GM23248 (cell line): ENCODE data around the gene EVC. TPM values are rescaled to one million over a fixed set of nuclear protein-coding genes. Genes with fewer than 3 reads are reported as not detected.
A peak's percentile ranks its signal among the peaks of the same experiment; 100 is the strongest.

Source experiments
- DNase-seq: peaks from one replicate; pipeline ENCODE4 v3.0.0-alpha.2; 2015
- H2AFZ ChIP-seq: fragments of 200-600 bp; sonication (generic); 2 replicates; pipeline ENCODE4 v1.6.1; 2016; ENCODE audit warnings: antibody characterized with exemption
- H3F3A ChIP-seq: fragments of 200-600 bp; sonication (generic); 2 replicates; pipeline ENCODE4 v1.6.1; 2016; ENCODE audit warnings: mild to moderate bottlenecking, antibody characterized with exemption, mixed run types; ENCODE audit not compliant: insufficient read depth
- H3K27ac ChIP-seq: fragments of 200-600 bp; sonication (generic); 2 replicates; pipeline ENCODE4 v1.5.1; 2016; ENCODE audit warnings: mild to moderate bottlenecking
- H3K27me3 ChIP-seq: fragments of 200-600 bp; sonication (generic); replicated peaks from 2 replicates; pipeline ENCODE4 v1.6.1; 2016; ENCODE audit warnings: mild to moderate bottlenecking; ENCODE audit not compliant: insufficient read depth
- H3K36me3 ChIP-seq: fragments of 200-600 bp; sonication (generic); 2 replicates; pipeline ENCODE4 v1.6.1; 2016; ENCODE audit warnings: low read depth, mild to moderate bottlenecking
- H3K4me1 ChIP-seq: fragments of 200-600 bp; sonication (generic); 2 replicates; pipeline ENCODE4 v1.6.1; 2016; ENCODE audit warnings: mild to moderate bottlenecking; ENCODE audit not compliant: insufficient read depth
- H3K4me2 ChIP-seq: fragments of 200-600 bp; sonication (generic); one replicate; pipeline ENCODE4 v1.6.1; 2016; ENCODE audit warnings: mild to moderate bottlenecking; ENCODE audit not compliant: unreplicated experiment
- H3K4me3 ChIP-seq: fragments of 200-600 bp; sonication (generic); 2 replicates; pipeline ENCODE4 v1.5.1; 2016; ENCODE audit warnings: mild to moderate bottlenecking
- H3K79me2 ChIP-seq: fragments of 200-600 bp; sonication (generic); 2 replicates; pipeline ENCODE4 v1.6.1; 2016; ENCODE audit warnings: mild to moderate bottlenecking; ENCODE audit not compliant: insufficient read depth
- H3K9ac ChIP-seq: fragments of 200-600 bp; sonication (generic); 2 replicates; pipeline ENCODE4 v1.6.1; 2016; ENCODE audit warnings: mild to moderate bottlenecking
- H3K9me2 ChIP-seq: fragments of 200-600 bp; sonication (generic); 2 replicates; pipeline ENCODE4 v1.6.1; 2016; ENCODE audit warnings: mixed run types, mild to moderate bottlenecking, moderate library complexity; ENCODE audit not compliant: insufficient read depth
- H3K9me3 ChIP-seq: fragments of 200-600 bp; sonication (generic); one replicate; pipeline ENCODE4 v1.6.1; 2017; ENCODE audit warnings: low read depth
- H4K20me1 ChIP-seq: fragments of 200-600 bp; sonication (generic); 2 replicates; pipeline ENCODE4 v1.6.0; 2016; ENCODE audit not compliant: insufficient read depth
- EZH2 ChIP-seq: fragments of 200-600 bp; sonication (generic); IDR thresholded peaks from 2 replicates; pipeline ENCODE4 v1.6.1; 2018; ENCODE audit warnings: antibody characterized with exemption, mild to moderate bottlenecking; ENCODE audit not compliant: insufficient read depth, poor library complexity, severe bottlenecking
- EZH2phosphoT487 ChIP-seq: fragments of 200-600 bp; sonication (generic); IDR thresholded peaks from 2 replicates; pipeline ENCODE4 v1.6.1; 2018; ENCODE audit warnings: antibody characterized with exemption, moderate library complexity, mild to moderate bottlenecking, low read depth; ENCODE audit not compliant: insufficient read depth
- WGBS, 2 experiments: methylation state at CpG; one replicate each; pipeline ENCODE4 v1.1.6; 2015 to 2017; ENCODE audit warnings: low lambda C conversion rate in 2 of 2, low coverage in 1 of 2; ENCODE audit errors: missing lambda C conversion rate in 2 of 2; 5-methylcytosine and 5-hydroxymethylcytosine counted together
- in situ Hi-C: fragments of 300-500 bp; cut with MboI; formaldehyde crosslinking; loops from 2 replicates; pipeline ENCODE4 v1.15.0; 2020
- polyA plus RNA-seq: library from polyadenylated mRNA; unstranded; fragments of >200 nt; fragmentation: Nextera tagmentation; extraction: Ambion mirVana; gene quantifications from 2 replicates; pipeline ENCODE4 v1.2.1, GENCODE V29; 2016
- total RNA-seq: library from RNA; depleted of rRNA; stranded (reverse); fragments of >200 nt; shearing (Covaris generic); gene quantifications from 2 replicates; pipeline ENCODE4 v1.2.3, GENCODE V29; 2014

The EVC gene
- total and polyA plus RNA-seq, 2 experiments from 2014 or later = 4.0 to 56.2 TPM

DNA sequence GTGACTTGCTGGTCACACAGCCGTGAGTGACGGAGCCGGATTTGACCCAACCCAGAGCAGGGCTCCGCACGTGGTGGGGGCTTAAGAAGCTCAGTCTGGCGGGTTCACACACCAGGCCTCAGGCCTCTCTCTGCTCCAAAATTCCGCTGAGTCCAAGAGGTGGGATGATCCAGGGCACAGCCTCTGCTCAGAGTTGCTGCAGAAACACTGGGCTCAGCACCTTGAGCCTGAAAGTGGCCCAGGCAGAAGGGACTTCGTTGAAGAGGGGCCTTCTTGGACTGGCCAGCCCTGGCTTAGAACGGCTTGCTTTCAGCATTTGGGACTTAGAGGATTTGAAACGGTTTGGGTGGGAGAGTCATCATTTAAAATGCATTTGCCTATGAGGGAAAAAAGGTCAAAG lies 21.2 kb downstream of the EVC start:
- no peak for TF ChIP-seq EZH2phosphoT487
- no peak for TF ChIP-seq EZH2

DNA sequence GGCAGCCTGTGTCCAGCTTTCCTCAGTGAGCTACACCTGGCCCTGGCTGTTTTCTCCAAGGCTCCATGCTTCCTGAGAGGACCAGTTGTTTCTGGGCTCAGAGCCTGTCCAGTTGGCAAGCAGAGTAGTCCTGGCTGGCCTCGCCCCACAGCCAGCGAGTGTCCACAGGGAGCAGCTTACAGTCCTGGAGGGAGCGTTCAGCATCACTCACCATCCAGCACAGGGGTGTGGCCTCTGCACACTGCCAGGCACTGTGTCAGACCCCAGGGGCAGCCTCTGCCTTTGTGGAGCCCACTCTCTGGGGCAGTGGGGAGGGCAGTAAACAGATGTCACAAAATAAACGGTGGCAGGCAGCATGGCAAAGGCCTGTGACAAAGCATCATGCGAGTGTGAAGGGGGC lies 23.9 kb downstream of the EVC start:
- Histone ChIP-seq H3K4me3 (no peak overlapping the region), H3K79me2 (peaks cover 42% of the 10 kb centered on the region), H3K4me2 (no peak overlapping the region), H3K36me3 (peaks cover 36% of the 10 kb centered on the region), H3K9me2 (no peaks in the 10 kb centered on the region), H2AFZ (no peak overlapping the region), H3K9me3 (no peaks in the 10 kb centered on the region), H3K4me1 (no peaks in the 10 kb centered on the region), H3K9ac (no peak overlapping the region), H3F3A (no peaks in the 10 kb centered on the region), H4K20me1 (no peaks in the 10 kb centered on the region), H3K27ac (no peak overlapping the region), H3K27me3 (no peaks in the 10 kb centered on the region)
- TF ChIP-seq EZH2phosphoT487 (no peak), EZH2 (no peak)
- no peak for DNase-seq
- in situ Hi-C loops = no loop called here
- 74 to 79% methylated on average over 5 of the region's 5 CpGs for WGBS, 2 experiments

More for the DNA sequence above, 21.2 kb downstream of the EVC start:
- peaks cover 38% of the 10 kb centered on the region; the same call in 1 of the 2 replicates for H3K36me3 ChIP-seq
- no peaks in the 10 kb centered on the region for H3K9me2 ChIP-seq
- no peaks in the 10 kb centered on the region for H4K20me1 ChIP-seq
- DNase-seq = no peak
- no peak overlapping the region for H3K4me3 ChIP-seq
- no peak overlapping the region for H2AFZ ChIP-seq
- no peak overlapping the region for H3K9ac ChIP-seq
- H3K27ac ChIP-seq = no peak overlapping the region
- H3K4me1 ChIP-seq = no peaks in the 10 kb centered on the region
- WGBS, 2 experiments = 95 to 99% methylated on average over 10 of the region's 10 CpGs
- H3K9me3 ChIP-seq = no peaks in the 10 kb centered on the region
- H3K79me2 ChIP-seq = peaks cover 54% of the 10 kb centered on the region
- no peak overlapping the region for H3K4me2 ChIP-seq
- H3F3A ChIP-seq = no peaks in the 10 kb centered on the region
- in situ Hi-C loops = no loop called here
- no peaks in the 10 kb centered on the region for H3K27me3 ChIP-seq

DNA sequence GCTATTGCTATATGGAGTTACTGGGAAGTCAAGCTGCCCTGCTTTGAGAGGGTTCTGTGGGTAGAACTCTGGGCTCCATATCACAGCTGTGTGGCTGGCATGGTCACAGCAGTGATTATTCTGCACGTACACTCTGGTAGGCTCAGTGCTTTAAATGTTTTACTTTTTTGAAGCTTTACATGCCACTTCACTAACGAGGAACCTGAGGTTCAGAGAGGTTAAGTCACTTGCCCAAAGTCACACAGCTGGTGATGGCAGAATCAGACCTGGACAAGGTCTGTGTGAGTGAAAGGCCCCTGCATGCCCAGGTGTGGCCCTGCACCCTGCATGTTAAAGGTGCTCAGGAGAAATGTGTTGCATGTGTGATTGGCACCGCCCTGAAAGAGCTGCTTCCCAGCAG lies 24.5 kb downstream of the EVC start:
- Histone ChIP-seq H4K20me1 (no peaks in the 10 kb centered on the region), H3K4me3 (no peak overlapping the region), H2AFZ (no peak overlapping the region), H3K79me2 (peaks cover 39% of the 10 kb centered on the region), H3K27me3 (no peaks in the 10 kb centered on the region), H3K27ac (no peak overlapping the region), H3K4me2 (no peak overlapping the region), H3F3A (no peaks in the 10 kb centered on the region), H3K36me3 (peaks cover 35% of the 10 kb centered on the region), H3K9me3 (no peaks in the 10 kb centered on the region), H3K4me1 (no peaks in the 10 kb centered on the region), H3K9me2 (no peaks in the 10 kb centered on the region), H3K9ac (no peak overlapping the region)
- in situ Hi-C loops = no loop called here
- TF ChIP-seq EZH2 (no peak), EZH2phosphoT487 (no peak)
- DNase-seq = no peak
- 74 to 87% methylated on average over 3 of the region's 3 CpGs for WGBS, 2 experiments

DNA sequence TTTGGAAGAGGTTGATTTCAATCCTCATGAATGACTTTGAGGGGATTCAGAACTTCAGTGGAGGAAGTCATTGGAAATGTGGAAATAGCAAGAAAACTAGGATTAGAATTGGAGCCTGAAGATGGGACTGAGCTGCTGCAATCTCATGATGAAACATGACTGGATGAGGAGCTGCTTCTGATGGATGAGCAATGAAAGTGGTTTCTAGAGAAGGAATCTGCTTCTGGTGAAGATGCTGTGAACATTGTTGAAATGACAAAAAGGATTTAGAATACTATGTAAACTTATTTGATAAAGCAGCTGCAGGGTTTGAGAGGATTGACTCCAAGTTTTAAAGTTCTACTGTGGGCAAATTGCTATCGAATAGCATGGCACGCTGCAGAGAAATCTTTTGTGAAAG lies 27.1 kb downstream of the EVC start:
- WGBS, 2 experiments = 97 to 98% methylated on average over 2 of the region's 2 CpGs
- H3K27me3 ChIP-seq = no peaks in the 10 kb centered on the region
- peak overlapping the region; percentile 12; the same call in 1 of the 2 replicates for H3K27ac ChIP-seq
- in situ Hi-C loops = no loop called here
- peaks cover 19% of the 10 kb centered on the region; the same call in 1 of the 2 replicates for H3K79me2 ChIP-seq
- peaks cover 44% of the 10 kb centered on the region for H3K36me3 ChIP-seq
- no peak overlapping the region for H2AFZ ChIP-seq
- H3F3A ChIP-seq = no peaks in the 10 kb centered on the region
- no peak overlapping the region for H3K4me2 ChIP-seq
- H3K4me3 ChIP-seq = no peak overlapping the region
- H4K20me1 ChIP-seq = no peaks in the 10 kb centered on the region
- DNase-seq = peak; percentile 35
- H3K9me2 ChIP-seq = no peaks in the 10 kb centered on the region
- TF ChIP-seq EZH2phosphoT487 (no peak), EZH2 (no peak)
- no peaks in the 10 kb centered on the region for H3K9me3 ChIP-seq
- H3K4me1 ChIP-seq = no peaks in the 10 kb centered on the region
- no peak overlapping the region for H3K9ac ChIP-seq

DNA sequence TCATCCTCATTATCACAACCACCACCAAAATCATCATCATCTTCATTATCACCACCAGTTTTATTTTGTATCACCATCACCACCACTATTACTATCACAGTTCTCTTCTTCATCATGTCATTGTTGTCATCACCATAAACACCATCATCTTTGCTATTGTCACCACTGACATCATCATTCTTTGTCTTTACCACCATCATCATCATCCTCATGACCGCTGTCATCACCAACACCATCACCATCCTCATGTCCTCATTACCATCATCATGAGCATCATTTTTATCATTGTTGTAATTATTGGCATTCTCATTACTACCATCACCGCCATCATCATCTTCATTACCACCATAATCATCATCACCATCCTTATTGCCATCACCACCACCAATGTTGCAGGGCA lies 31.4 kb downstream of the EVC start:
- Histone ChIP-seq H3K9me2 (no peaks in the 10 kb centered on the region), H3K4me2 (no peak overlapping the region), H3K9me3 (no peaks in the 10 kb centered on the region), H2AFZ (no peak overlapping the region), H3K79me2 (0 out of 2 replicates have a peak, but pooled peaks cover 9% of the 10 kb centered on the region), H3F3A (peaks cover 30% of the 10 kb centered on the region), H3K4me3 (no peak overlapping the region), H3K36me3 (peaks cover 58% of the 10 kb centered on the region), H3K27me3 (no peaks in the 10 kb centered on the region), H3K27ac (no peak overlapping the region), H3K9ac (no peak overlapping the region), H3K4me1 (peaks cover 8% of the 10 kb centered on the region), H4K20me1 (no peaks in the 10 kb centered on the region)
- TF ChIP-seq EZH2phosphoT487 = no peak
- in situ Hi-C loops = no loop called here
- WGBS, 2 experiments = 98% methylated on average over 2 of the region's 2 CpGs
- no peak for DNase-seq
